ENCODE measurements around the gene PLCL2.

- TF ChIP-seq HNF4G (IDR thresholded peaks at IDR 0.05) (no peak), CTCF (IDR thresholded peaks at IDR 0.05; ENCODE audit: low read depth, low read length, missing input control) (no peak), YY1 (IDR thresholded peaks at IDR 0.05) (no peak), GABPA (IDR thresholded peaks at IDR 0.05 in 1 of 2, conservative IDR thresholded peaks at IDR 0.05 in 1 of 2) (no peak), REST (IDR thresholded peaks at IDR 0.05) (no peak), JUND (IDR thresholded peaks at IDR 0.05) (no peak), EGR1 (IDR thresholded peaks at IDR 0.05; ENCODE audit: low read depth in 2 of 2) (no peak), TAF1 (conservative IDR thresholded peaks at IDR 0.05) (no peak), RAD21 (IDR thresholded peaks at IDR 0.05) (no peak), ATF3 (IDR thresholded peaks at IDR 0.05) (no peak), MAX (IDR thresholded peaks at IDR 0.05) (no peak), ZBTB33 (IDR thresholded peaks at IDR 0.05) (no peak), NR2F2 (IDR thresholded peaks at IDR 0.05) (no peak)
Observed at GRCh38 chr3:16888785-16889607, 4.2 kb downstream of the PLCL2 start.
